Nephron progenitor cell (in vitro differentiated cells): ENCODE results near the gene STEAP1B.
"Not testable (repeated sequence)": the region's sequence is repeated elsewhere in the genome, so short reads cannot be mapped to it uniquely, and the experiment has no call there.

ENCODE experiments used
- DNase-seq: peaks from one replicate; pipeline ENCODE4 v3.0.0; 2021
- H3K27ac Mint-ChIP-seq: 2 replicates; pipeline ENCODE4 v1.8.0; 2021; ENCODE audit warnings: mild to moderate bottlenecking, moderate library complexity, mixed read lengths
- H3K27me3 Mint-ChIP-seq: 2 replicates; pipeline ENCODE4 v1.8.0; 2021; ENCODE audit warnings: mild to moderate bottlenecking, low read depth, mixed read lengths; ENCODE audit not compliant: poor library complexity
- H3K36me3 Mint-ChIP-seq: 2 replicates; pipeline ENCODE4 v1.8.0; 2021; ENCODE audit warnings: low read depth, mixed read lengths
- H3K4me1 Mint-ChIP-seq: 2 replicates; pipeline ENCODE4 v1.8.0; 2021; ENCODE audit warnings: mixed read lengths
- H3K4me3 Mint-ChIP-seq: 2 replicates; pipeline ENCODE4 v1.8.0; 2021; ENCODE audit warnings: mild to moderate bottlenecking, moderate library complexity, mixed read lengths
- H3K9me3 Mint-ChIP-seq: 2 replicates; pipeline ENCODE4 v1.8.0; 2021; ENCODE audit warnings: mild to moderate bottlenecking, moderate library complexity, mixed read lengths
- CTCF ChIP-seq: fragments of 200-600 bp; sonication (generic); IDR thresholded peaks from 2 replicates; pipeline ENCODE4 v1.5.0; 2021; ENCODE audit warnings: antibody characterized with exemption

Gene STEAP1B

GRCh38 chr7:22543169-22543568, 43.2 kb upstream of the STEAP1B start:
- no peaks in the 10 kb centered on the region for H3K9me3 Mint-ChIP-seq
- peaks cover 11% of the 10 kb centered on the region for H3K27me3 Mint-ChIP-seq
- no peaks in the 10 kb centered on the region for H3K36me3 Mint-ChIP-seq
- no peak for DNase-seq
- H3K4me3 Mint-ChIP-seq: no peak overlapping the region
- H3K4me1 Mint-ChIP-seq: peaks cover 11% of the 10 kb centered on the region
- TF ChIP-seq CTCF: no peak
- no peak overlapping the region for H3K27ac Mint-ChIP-seq

- TF ChIP-seq CTCF: no peak
- DNase-seq: no peak
- Mint-ChIP-seq H3K9me3 (no peaks in the 10 kb centered on the region), H3K4me3 (no peak overlapping the region), H3K27me3 (peaks cover 11% of the 10 kb centered on the region), H3K27ac (no peak overlapping the region), H3K36me3 (no peaks in the 10 kb centered on the region), H3K4me1 (peaks cover 11% of the 10 kb centered on the region)
These were observed 42.7 kb upstream of the STEAP1B start for GRCh38 chr7:22542669-22543068.

GRCh38 chr7:22542254-22542653, 42.3 kb upstream of the STEAP1B start:
- TF ChIP-seq CTCF: no peak
- H3K36me3 Mint-ChIP-seq: no peaks in the 10 kb centered on the region
- H3K27ac Mint-ChIP-seq: no peak overlapping the region
- no peak for DNase-seq
- H3K9me3 Mint-ChIP-seq: no peaks in the 10 kb centered on the region
- no peak overlapping the region for H3K4me3 Mint-ChIP-seq
- peaks cover 8% of the 10 kb centered on the region for H3K27me3 Mint-ChIP-seq
- H3K4me1 Mint-ChIP-seq: peaks cover 11% of the 10 kb centered on the region

- Mint-ChIP-seq H3K36me3 (no peaks in the 10 kb centered on the region), H3K4me1 (peaks cover 11% of the 10 kb centered on the region), H3K9me3 (no peaks in the 10 kb centered on the region), H3K27ac (no peak overlapping the region), H3K27me3 (peaks cover 6% of the 10 kb centered on the region), H3K4me3 (no peak overlapping the region)
- no peak for DNase-seq
- TF ChIP-seq CTCF: no peak
These were observed 41.8 kb upstream of the STEAP1B start for GRCh38 chr7:22541789-22542188.

- peaks cover 23% of the 10 kb centered on the region for H3K9me3 Mint-ChIP-seq
- not testable (repeated sequence) for H3K4me3 Mint-ChIP-seq, H3K36me3 Mint-ChIP-seq
These were observed 28.5 kb upstream of the STEAP1B start for GRCh38 chr7:22528537-22528936.

GRCh38 chr7:22524353-22524947, 24.5 kb upstream of the STEAP1B start:
- not testable (repeated sequence) for H3K36me3 Mint-ChIP-seq, H3K4me1 Mint-ChIP-seq, H3K27ac Mint-ChIP-seq, DNase-seq, H3K4me3 Mint-ChIP-seq, H3K27me3 Mint-ChIP-seq
- H3K9me3 Mint-ChIP-seq: peaks cover 39% of the 10 kb centered on the region

More at GRCh38 chr7:22528537-22528936, 28.5 kb upstream of the STEAP1B start:
- not testable (repeated sequence) for H3K4me1 Mint-ChIP-seq, DNase-seq, H3K27me3 Mint-ChIP-seq, H3K27ac Mint-ChIP-seq

- not testable (repeated sequence) for H3K27me3 Mint-ChIP-seq, H3K4me3 Mint-ChIP-seq, H3K27ac Mint-ChIP-seq, DNase-seq, H3K36me3 Mint-ChIP-seq, H3K4me1 Mint-ChIP-seq
- H3K9me3 Mint-ChIP-seq: peaks cover 46% of the 10 kb centered on the region
These were observed 23.7 kb upstream of the STEAP1B start for GRCh38 chr7:22523478-22524352.

GRCh38 chr7:22519560-22519959, 19.6 kb upstream of the STEAP1B start:
- H3K4me1 Mint-ChIP-seq, H3K36me3 Mint-ChIP-seq, H3K27ac Mint-ChIP-seq, DNase-seq, H3K4me3 Mint-ChIP-seq, H3K27me3 Mint-ChIP-seq: not testable (repeated sequence)
- peaks cover 23% of the 10 kb centered on the region for H3K9me3 Mint-ChIP-seq

- H3K9me3 Mint-ChIP-seq: peaks cover 23% of the 10 kb centered on the region
- not testable (repeated sequence) for DNase-seq, H3K27ac Mint-ChIP-seq, H3K27me3 Mint-ChIP-seq, H3K36me3 Mint-ChIP-seq, H3K4me1 Mint-ChIP-seq, H3K4me3 Mint-ChIP-seq
These were observed 17.0 kb upstream of the STEAP1B start for GRCh38 chr7:22516950-22517349.

GRCh38 chr7:22514963-22515362, 15.0 kb upstream of the STEAP1B start:
- DNase-seq, H3K27me3 Mint-ChIP-seq, H3K4me1 Mint-ChIP-seq, H3K4me3 Mint-ChIP-seq, H3K36me3 Mint-ChIP-seq, H3K27ac Mint-ChIP-seq: not testable (repeated sequence)
- H3K9me3 Mint-ChIP-seq: peaks cover 11% of the 10 kb centered on the region
